AG10803 (cell line): ENCODE results near the gene POC1B.

Experiments
- DNase-seq: peaks from one replicate; pipeline ENCODE4 v3.0.0; 2010; ENCODE audit warnings: low read depth
- H3K4me3 ChIP-seq: 2 replicates; pipeline ENCODE4 v1.5.1; 2011; ENCODE audit warnings: mild to moderate bottlenecking, low read length, control low read depth
- CTCF ChIP-seq: conservative IDR thresholded peaks from 2 replicates; pipeline ENCODE4 v1.5.1; 2011; ENCODE audit warnings: mild to moderate bottlenecking, low read length, control low read depth, inconsistent platforms

Gene POC1B

DNA sequence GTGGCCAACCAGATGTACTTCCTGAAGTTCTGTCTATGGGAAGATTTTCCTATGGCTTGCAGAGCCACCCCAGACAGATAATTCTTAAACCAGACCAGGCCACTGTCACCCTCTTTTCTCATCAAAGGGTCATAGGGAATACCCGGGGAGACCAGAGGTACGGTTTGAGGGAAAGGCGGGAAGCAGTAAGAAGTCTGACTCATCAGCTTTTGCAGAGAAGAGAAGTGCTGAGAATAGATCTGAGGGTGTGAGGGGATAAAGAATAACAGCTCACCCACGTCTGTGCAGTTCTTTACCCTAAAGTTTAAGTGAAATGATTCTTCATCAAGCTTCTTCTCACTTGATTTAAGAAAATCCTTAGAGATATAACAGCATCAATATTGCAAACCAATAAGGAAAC, 21.3 kb upstream of the POC1B start:
- no peak for DNase-seq
- H3K4me3 ChIP-seq: no peak overlapping the region
- TF ChIP-seq CTCF: no peak

GRCh38 chr12:89546151-89546550, 20.3 kb upstream of the POC1B start:
- no peak for TF ChIP-seq CTCF
- DNase-seq: no peak
- H3K4me3 ChIP-seq: no peak overlapping the region

DNA sequence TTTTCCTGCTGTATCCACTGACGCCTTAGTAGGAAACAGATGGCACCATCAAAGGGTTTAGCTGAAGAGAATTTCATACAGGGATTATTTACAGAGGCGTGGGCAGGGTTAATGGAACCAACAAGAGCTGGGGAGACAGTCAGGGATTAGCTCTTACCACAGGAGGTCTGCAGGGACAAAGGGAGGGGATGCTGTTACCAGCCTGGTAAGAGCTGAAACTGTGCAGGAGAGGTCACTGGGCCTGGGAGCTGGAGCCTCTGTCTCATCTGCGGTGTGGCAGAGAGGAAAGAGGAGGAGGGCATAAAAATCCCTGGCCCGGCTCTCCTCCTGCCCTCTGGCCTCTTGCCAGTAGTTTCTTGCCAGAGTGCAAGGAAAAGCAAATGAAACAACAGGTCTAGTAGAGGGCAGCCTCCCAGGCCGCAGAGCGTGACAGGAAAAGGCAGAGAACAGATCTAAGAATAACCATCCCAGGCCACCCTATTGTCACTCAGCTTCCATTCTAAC, 18.9 kb upstream of the POC1B start:
- peak; percentile 33 for DNase-seq
- no peak for TF ChIP-seq CTCF
- H3K4me3 ChIP-seq: no peak overlapping the region

- no peak overlapping the region for H3K4me3 ChIP-seq
- no peak for DNase-seq
Measured at GRCh38 chr12:89544022-89544421, 18.2 kb upstream of the POC1B start.

DNA sequence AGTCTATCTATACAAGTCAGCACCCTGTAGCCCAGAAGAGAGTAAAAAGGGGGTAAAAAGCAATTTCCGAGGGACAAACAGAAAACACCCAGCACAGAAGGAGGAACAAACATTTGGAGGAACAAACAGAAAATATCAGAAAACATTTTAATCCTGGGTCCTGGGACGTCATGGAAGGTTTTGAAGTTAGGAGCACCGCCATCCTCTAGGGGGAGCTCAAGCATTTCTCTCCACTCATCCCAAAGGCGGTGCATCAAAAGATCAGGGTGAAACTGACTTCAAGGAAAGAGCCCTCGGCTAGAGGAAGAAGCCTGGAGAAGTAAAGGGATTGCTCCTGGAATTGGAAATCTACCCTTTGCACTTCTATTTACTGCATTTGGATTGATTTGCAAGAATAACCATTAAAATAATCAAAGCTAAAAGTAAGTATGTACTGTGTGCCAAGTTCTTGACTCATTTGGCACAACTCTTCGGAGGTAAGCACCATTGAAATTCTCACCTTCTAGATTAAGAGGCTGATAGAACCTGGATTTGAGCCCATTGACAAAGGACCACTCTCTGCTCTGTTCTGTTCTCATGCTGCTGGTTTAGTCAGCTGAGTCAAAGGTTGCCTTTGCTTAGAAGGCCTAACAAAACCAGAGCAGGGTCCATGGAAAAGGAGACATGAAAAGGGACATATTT, 17.2 kb upstream of the POC1B start:
- no peak overlapping the region for H3K4me3 ChIP-seq
- peak; percentile 84 for DNase-seq
- TF ChIP-seq CTCF: peak; percentile 93

More at GRCh38 chr12:89544022-89544421, 18.2 kb upstream of the POC1B start:
- TF ChIP-seq CTCF: no peak

DNA sequence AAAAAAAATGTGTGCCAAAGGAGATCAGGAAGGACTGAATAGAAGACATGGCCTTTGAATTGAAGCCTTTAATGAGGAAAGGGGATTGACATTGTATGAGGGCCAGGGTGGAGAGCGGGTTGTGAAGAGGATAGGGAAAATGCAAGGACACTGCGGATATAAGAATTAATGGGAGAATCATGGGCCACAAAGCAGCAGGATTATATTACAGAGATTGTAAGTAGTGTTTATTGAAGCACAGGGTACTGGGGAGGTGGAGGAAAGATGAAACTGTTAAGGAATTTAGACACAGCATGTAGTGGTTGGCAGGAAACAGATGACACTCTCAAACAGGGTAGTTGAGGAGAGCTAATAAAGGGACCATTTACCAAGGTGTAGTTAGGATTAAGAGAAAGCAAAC, 16.4 kb upstream of the POC1B start:
- H3K4me3 ChIP-seq: no peak overlapping the region
- no peak for DNase-seq
- TF ChIP-seq CTCF: no peak

DNA sequence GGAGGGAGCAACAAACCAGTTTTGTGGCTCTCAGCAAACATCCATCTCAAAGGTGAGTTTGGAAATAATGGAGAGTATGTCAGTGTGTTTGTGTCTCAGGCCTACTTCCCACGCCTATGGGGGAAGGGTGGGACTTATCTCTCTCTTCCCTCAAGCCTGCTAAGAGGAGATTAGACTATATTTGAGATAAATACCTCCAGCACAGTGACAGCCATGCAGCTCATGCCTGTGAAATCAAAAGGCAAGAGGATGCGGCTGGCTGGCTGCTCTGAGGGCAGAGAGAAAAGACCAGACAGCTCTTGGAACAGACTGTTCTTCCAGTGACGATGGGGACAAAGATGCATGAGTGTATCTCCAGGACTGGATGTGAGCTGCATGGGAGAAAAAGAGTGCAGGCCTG, 14.7 kb upstream of the POC1B start:
- H3K4me3 ChIP-seq: no peak overlapping the region
- no peak for TF ChIP-seq CTCF
- no peak for DNase-seq
